HUDEP-2 (cell line): ENCODE measurements around the gene ITSN1.
"Not testable (repeated sequence)": the region's sequence is repeated elsewhere in the genome, so short reads cannot be mapped to it uniquely, and the experiment has no call there.

Source experiments
- DNase-seq, 76 experiments: peaks; one replicate each; lab custom pipeline; 2025; ENCODE audit not compliant: unreplicated experiment in 76 of 76; lab: John Stamatoyannopoulos, UW

The ITSN1 gene

GRCh38 chr21:33762803-33763581 is 120.7 kb downstream of the ITSN1 start:
- DNase-seq = no peak

DNA sequence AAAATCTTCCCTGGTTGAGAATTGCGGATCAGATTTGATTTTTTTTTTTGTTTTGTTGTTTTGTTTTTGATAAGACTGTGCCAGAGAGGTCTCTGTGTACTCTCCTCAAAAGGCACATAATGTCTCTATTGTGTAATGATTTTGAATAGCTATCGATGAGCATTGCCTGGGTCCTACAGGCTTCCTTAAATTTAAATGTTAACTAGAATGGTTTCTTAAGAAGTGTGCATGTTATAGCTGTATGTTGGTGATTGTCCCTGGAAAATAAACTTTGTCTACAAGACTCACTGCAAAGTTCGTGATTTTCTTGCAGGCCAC is 121.2 kb downstream of the ITSN1 start:
- DNase-seq = no peak

DNA sequence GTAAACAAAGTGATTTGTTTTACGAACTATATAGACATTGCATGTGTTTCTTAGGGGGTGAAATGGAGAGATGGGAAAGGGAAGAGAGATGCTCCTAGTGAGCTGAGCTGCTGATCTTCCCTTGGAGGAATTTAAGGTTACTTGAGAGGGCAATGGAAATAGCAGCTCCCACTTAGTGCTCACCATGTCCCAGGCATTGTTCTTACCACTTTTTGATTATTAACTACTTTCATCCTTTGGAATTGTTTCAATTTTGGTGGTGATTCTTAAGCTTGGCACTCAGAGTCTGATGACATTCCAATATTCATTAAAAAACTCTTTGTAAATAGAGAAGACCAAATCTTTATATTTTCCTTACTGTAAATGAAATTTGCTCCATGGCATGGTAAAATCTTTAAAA is 124.9 kb downstream of the ITSN1 start:
- no peak for DNase-seq

GRCh38 chr21:33767960-33768359 is 125.7 kb downstream of the ITSN1 start:
- DNase-seq = no peak

GRCh38 chr21:33769057-33769456 is 126.8 kb downstream of the ITSN1 start:
- DNase-seq = no peak

GRCh38 chr21:33770542-33770941 is 128.2 kb downstream of the ITSN1 start:
- no peak for DNase-seq

DNA sequence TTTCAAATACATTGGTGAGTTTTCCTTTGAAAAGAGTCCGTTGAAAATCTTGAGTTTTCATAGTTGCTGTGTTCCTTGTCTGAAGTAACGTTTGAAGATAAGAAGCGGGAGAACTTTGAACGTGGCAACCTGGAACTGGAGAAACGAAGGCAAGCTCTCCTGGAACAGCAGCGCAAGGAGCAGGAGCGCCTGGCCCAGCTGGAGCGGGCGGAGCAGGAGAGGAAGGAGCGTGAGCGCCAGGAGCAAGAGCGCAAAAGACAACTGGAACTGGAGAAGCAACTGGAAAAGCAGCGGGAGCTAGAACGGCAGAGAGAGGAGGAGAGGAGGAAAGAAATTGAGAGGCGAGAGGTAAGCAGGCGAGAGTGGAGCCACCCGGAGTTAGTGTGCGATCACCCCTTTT is 129.7 kb downstream of the ITSN1 start:
- DNase-seq = no peak

DNA sequence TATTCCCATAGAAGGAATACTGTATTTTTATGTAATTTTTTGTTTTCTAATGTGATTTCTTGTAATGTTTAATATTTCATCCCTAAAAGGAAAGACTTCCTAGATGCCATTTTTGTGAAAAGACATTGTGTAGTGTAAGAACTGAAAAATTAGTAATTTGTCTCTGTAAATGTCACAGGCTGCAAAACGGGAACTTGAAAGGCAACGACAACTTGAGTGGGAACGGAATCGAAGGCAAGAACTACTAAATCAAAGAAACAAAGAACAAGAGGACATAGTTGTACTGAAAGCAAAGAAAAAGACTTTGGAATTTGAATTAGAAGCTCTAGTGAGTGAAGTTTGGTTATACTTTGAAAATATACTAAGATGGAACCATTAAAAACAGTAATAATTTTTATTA is 132.2 kb downstream of the ITSN1 start:
- no peak for DNase-seq

- no peak for DNase-seq
These were observed 133.0 kb downstream of the ITSN1 start for GRCh38 chr21:33775100-33775828.

DNA sequence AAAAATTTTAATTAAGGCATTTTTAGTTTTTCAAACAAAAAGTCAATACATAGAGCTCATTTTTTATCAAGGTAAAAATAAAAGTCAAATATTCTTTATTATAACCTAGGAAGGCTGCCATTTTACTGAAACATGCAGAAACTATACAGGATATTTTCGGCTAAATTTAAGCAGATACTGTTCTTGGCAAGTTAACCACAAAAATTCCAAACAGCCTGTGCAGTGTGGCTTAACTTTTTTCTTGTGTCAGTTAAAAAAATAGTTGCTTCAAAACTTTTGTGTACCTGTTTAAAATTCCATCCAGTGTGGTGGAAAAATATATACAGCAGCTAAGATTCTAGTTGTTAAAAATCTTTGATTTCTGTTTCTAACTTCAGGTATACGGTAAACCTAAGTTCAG is 138.3 kb downstream of the ITSN1 start:
- DNase-seq = no peak

GRCh38 chr21:33781121-33781520 is 138.8 kb downstream of the ITSN1 start:
- DNase-seq = no peak

GRCh38 chr21:33783187-33783979 is 141.1 kb downstream of the ITSN1 start:
- no peak for DNase-seq

DNA sequence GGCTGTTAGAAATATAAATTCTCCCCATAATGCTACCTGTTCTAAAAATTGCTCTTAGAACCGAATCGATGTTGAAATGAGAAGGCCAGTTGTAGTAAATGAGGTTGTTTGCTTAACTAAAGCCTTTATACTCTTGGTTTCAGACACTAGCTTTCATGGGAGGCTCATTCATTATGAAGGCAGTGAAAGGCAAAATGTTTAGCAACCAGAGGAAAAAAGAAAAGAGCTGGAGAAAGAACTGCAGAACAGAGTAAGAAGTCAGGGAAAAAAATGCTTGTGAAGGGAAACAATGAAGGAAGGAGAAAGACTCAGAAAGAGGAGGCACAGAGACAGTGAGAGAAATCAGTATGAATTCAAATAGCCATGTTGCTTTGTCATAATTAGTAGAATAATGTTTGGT is 145.1 kb downstream of the ITSN1 start:
- DNase-seq = no peak

DNA sequence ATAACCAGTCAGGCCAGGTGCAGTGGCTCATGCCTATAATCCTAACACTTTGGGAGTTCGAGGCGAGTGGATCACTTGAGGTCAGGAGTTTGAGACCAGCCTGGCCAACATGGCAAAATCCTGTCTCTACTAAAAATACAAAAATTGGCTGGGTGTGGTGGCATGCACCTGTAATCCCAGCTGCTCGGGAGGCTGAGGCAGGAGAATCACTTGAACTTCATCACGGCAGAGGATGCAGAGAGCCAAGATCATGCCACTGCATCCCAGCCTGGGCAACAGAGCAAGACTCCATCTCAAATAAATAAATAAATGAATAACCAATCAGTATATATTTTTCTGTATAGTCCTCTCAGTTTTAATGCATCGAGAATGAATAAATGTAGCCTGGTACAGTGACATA is 146.1 kb downstream of the ITSN1 start:
- DNase-seq = not testable (repeated sequence)

- DNase-seq = no peak
These were observed 147.4 kb downstream of the ITSN1 start for GRCh38 chr21:33789697-33790096.

DNA sequence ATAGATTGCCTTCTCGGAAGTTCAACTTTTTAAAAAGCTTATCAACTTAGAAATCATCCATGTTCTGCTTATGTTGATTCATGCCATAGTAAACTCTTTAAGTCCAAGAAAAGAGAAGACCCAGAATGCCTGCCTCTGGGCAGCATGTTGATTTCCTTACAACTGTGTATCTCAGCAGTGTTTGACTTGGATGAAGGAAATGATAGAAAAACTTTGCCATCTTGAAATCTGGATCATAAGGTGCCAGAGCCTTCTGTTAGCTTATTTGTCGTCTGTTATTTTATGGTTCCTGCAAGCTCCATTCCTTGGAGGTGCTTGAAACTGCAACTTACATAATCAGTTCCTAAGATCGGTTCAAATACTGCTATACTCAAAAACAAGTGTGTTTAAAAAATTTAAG is 148.8 kb downstream of the ITSN1 start:
- no peak for DNase-seq

DNA sequence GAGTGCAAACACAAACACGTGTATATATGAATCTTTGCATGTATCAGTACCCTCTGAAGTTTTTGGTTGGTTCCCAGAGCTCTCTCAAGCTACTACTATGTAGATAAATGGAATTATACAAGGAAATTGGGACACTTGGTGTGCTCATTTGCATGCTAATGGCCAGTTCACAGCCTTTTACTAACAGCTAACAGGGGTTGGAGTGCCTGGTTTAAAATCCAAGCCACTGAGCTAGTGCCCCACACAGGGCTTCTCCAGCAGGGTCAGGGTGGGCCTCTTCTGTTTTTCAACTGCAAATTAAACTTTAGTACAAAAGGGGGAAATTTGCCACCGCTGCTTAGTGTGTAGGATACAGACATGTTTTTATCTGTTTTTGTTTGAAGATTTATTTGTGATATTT is 152.3 kb downstream of the ITSN1 start:
- DNase-seq = no peak

DNA sequence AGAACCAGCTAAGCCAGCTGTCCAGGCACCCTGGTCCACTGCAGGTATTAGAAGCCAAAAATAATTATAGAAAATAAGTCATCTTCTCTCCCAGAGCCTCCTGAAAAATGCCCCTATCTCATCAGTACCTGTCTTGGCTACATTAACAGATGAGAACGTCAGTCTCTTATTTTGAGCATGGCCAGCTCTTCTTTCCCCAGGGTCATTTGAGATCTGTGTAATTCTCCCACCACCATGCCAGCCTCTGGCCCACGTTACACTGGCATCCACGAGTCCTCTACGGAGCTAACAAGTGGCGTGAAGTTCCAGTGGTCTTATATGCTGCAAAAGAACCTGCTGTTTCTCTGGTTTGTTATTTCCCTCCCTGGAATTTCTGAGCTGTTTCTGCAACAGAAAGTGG is 155.3 kb downstream of the ITSN1 start:
- no peak for DNase-seq

DNA sequence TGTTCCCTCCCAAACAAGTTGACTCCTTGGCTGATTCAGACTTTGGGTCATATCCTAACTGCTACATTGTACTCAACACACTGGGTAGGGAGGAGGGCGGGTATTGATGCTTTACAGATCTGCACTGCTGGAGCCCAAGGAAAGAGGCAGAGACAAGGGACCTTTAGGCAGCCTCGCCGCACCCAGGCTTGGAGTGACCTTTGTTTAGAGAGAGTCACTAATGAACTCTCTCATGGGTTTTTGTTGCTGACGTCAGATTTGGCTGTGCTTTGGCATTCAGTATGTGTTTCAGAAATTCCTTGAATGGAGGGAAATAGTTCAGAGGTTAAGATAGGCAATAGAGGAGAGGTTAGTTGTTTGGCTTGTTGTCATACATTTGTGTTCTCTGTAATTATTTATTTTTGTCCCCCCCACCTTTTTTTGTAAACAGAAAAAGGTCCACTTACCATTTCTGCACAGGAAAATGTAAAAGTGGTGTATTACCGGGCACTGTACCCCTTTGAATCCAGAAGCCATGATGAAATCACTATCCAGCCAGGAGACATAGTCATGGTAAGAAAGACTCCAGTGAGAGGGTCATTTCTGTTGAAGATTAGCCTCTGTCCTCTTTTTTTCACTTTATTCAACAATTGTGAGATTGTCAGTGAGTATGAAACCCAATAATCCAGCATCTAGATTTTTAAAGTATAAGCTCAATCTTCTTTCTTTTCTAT is 157.2 kb downstream of the ITSN1 start:
- DNase-seq = no peak

- no peak for DNase-seq
These were observed 158.6 kb downstream of the ITSN1 start for GRCh38 chr21:33800753-33801423.
